Neural cell (in vitro differentiated cells): ENCODE results near the gene ELMO1.

ENCODE experiments used
- EP300 ChIP-seq: fragments of 450-650 bp; conservative IDR thresholded peaks from 2 replicates; pipeline ENCODE4 v1.6.1; 2014; ENCODE audit warnings: antibody characterized with exemption, mild to moderate bottlenecking, moderate library complexity; ENCODE audit not compliant: poor library complexity, severe bottlenecking
- EZH2 ChIP-seq: fragments of 200-600, 300-800 bp; shearing (Covaris generic), sonication (generic); IDR thresholded peaks from 2 replicates; pipeline ENCODE4 v1.6.1; 2014; ENCODE audit warnings: antibody characterized with exemption, low read length, borderline replicate concordance, mild to moderate bottlenecking; ENCODE audit not compliant: insufficient read depth, poor library complexity, severe bottlenecking
- POLR2AphosphoS5 ChIP-seq: IDR thresholded peaks from 2 replicates; pipeline ENCODE4 v1.6.1; 2012
- SMC3 ChIP-seq: fragments of 450-650 bp; conservative IDR thresholded peaks from 2 replicates; pipeline ENCODE4 v1.6.1; 2014; ENCODE audit warnings: antibody characterized with exemption, mild to moderate bottlenecking, moderate library complexity; ENCODE audit not compliant: poor library complexity
- TF ChIP-seq, protein P1 (sequence below): fragments of 450-650 bp; IDR thresholded peaks from 2 replicates; pipeline ENCODE4 v1.5.1; 2014; ENCODE audit warnings: antibody characterized with exemption, mild to moderate bottlenecking, moderate library complexity; ENCODE audit not compliant: poor library complexity, severe bottlenecking
- TF ChIP-seq, protein P2 (sequence below): IDR thresholded peaks from 2 replicates; pipeline ENCODE4 v1.6.1; 2012; ENCODE audit warnings: borderline replicate concordance

DNA sequence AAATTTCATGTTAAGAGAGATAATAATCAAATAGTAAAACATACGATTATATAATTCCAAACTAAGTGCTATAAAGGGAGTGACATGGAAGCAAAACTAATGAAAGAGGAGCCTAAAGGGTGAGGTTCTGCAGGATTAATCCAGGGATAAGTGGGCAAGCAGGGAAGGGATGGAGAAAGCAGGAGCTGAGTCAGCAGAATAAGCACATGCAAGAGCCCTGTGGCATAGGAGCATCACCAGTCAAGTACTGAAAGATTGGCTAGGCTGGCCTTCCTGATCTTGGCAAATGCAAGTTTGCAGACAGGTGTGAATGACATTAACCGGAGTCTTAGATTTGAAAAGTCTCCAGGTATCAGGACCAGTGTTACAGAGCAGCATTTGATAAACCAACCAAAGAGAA is 336.4 kb downstream of the ELMO1 start:
- TF ChIP-seq, protein P1, sequence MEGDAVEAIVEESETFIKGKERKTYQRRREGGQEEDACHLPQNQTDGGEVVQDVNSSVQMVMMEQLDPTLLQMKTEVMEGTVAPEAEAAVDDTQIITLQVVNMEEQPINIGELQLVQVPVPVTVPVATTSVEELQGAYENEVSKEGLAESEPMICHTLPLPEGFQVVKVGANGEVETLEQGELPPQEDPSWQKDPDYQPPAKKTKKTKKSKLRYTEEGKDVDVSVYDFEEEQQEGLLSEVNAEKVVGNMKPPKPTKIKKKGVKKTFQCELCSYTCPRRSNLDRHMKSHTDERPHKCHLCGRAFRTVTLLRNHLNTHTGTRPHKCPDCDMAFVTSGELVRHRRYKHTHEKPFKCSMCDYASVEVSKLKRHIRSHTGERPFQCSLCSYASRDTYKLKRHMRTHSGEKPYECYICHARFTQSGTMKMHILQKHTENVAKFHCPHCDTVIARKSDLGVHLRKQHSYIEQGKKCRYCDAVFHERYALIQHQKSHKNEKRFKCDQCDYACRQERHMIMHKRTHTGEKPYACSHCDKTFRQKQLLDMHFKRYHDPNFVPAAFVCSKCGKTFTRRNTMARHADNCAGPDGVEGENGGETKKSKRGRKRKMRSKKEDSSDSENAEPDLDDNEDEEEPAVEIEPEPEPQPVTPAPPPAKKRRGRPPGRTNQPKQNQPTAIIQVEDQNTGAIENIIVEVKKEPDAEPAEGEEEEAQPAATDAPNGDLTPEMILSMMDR, result no peak
- TF ChIP-seq EZH2, result no peak
- TF ChIP-seq, protein P2, sequence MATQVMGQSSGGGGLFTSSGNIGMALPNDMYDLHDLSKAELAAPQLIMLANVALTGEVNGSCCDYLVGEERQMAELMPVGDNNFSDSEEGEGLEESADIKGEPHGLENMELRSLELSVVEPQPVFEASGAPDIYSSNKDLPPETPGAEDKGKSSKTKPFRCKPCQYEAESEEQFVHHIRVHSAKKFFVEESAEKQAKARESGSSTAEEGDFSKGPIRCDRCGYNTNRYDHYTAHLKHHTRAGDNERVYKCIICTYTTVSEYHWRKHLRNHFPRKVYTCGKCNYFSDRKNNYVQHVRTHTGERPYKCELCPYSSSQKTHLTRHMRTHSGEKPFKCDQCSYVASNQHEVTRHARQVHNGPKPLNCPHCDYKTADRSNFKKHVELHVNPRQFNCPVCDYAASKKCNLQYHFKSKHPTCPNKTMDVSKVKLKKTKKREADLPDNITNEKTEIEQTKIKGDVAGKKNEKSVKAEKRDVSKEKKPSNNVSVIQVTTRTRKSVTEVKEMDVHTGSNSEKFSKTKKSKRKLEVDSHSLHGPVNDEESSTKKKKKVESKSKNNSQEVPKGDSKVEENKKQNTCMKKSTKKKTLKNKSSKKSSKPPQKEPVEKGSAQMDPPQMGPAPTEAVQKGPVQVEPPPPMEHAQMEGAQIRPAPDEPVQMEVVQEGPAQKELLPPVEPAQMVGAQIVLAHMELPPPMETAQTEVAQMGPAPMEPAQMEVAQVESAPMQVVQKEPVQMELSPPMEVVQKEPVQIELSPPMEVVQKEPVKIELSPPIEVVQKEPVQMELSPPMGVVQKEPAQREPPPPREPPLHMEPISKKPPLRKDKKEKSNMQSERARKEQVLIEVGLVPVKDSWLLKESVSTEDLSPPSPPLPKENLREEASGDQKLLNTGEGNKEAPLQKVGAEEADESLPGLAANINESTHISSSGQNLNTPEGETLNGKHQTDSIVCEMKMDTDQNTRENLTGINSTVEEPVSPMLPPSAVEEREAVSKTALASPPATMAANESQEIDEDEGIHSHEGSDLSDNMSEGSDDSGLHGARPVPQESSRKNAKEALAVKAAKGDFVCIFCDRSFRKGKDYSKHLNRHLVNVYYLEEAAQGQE, result no peak
- no peak for TF ChIP-seq POLR2AphosphoS5
- no peak for TF ChIP-seq EP300
- TF ChIP-seq SMC3, result no peak
